Mesendoderm (in vitro differentiated cells): Measurements from ENCODE around the gene ZNF691.
A peak's percentile ranks its signal among the peaks of the same experiment; 100 is the strongest.
"Not testable (repeated sequence)": the region's sequence is repeated elsewhere in the genome, so short reads cannot be mapped to it uniquely, and the experiment has no call there.

Experiments
- DNase-seq: peaks from one replicate; pipeline ENCODE4 v3.0.0; 2013
- H2AK5ac ChIP-seq: 2 replicates; pipeline ENCODE4 v1.6.1; 2013; ENCODE audit warnings: low read length, inconsistent platforms
- H2BK120ac ChIP-seq: 2 replicates; pipeline ENCODE4 v1.6.1; 2013; ENCODE audit warnings: low read depth, mild to moderate bottlenecking, low read length, moderate library complexity, mixed read lengths
- H2BK15ac ChIP-seq: replicated peaks from 2 replicates; pipeline ENCODE4 v1.6.1; 2013; ENCODE audit warnings: low read depth, mild to moderate bottlenecking, moderate library complexity
- H2BK5ac ChIP-seq: 2 replicates; pipeline ENCODE4 v1.6.1; 2013; ENCODE audit warnings: low read length, inconsistent platforms
- H3K18ac ChIP-seq: 2 replicates; pipeline ENCODE4 v1.6.1; 2013; ENCODE audit warnings: mild to moderate bottlenecking, low read length, mixed read lengths
- H3K23ac ChIP-seq: one replicate; pipeline ENCODE4 v1.6.1; 2013; ENCODE audit warnings: low read length
- H3K27ac ChIP-seq: 2 replicates; pipeline ENCODE4 v1.5.1; 2013; ENCODE audit warnings: low read depth, mild to moderate bottlenecking, inconsistent platforms, low read length, moderate library complexity
- H3K27me3 ChIP-seq: 2 replicates; pipeline ENCODE4 v1.6.1; 2013; ENCODE audit warnings: low read length, control low read depth, mild to moderate bottlenecking, inconsistent platforms; ENCODE audit not compliant: insufficient read depth, poor library complexity
- H3K36me3 ChIP-seq: 2 replicates; pipeline ENCODE4 v1.6.1; 2013; ENCODE audit warnings: low read length, inconsistent platforms; ENCODE audit not compliant: control insufficient read depth, insufficient read depth
- H3K4ac ChIP-seq: one replicate; pipeline ENCODE4 v1.6.1; 2013; ENCODE audit warnings: low read depth, mild to moderate bottlenecking, low read length, moderate library complexity
- H3K4me1 ChIP-seq: 2 replicates; pipeline ENCODE4 v1.6.1; 2013; ENCODE audit warnings: low read depth, low read length, inconsistent platforms; ENCODE audit not compliant: control insufficient read depth
- H3K4me2 ChIP-seq: 2 replicates; pipeline ENCODE4 v1.6.1; 2013; ENCODE audit warnings: low read length
- H3K4me3 ChIP-seq: 2 replicates; pipeline ENCODE4 v1.5.1; 2013; ENCODE audit warnings: mild to moderate bottlenecking, low read length
- H3K56ac ChIP-seq: one replicate; pipeline ENCODE4 v1.6.1; 2013; ENCODE audit warnings: low read length
- H3K79me1 ChIP-seq: 2 replicates; pipeline ENCODE4 v1.6.1; 2013; ENCODE audit warnings: low read length, inconsistent platforms
- H3K79me2 ChIP-seq: 2 replicates; pipeline ENCODE4 v1.6.1; 2013; ENCODE audit warnings: mild to moderate bottlenecking, low read length; ENCODE audit not compliant: control insufficient read depth, insufficient read depth
- H3K9ac ChIP-seq: 2 replicates; pipeline ENCODE4 v1.6.1; 2013; ENCODE audit warnings: low read length, inconsistent platforms
- H4K5ac ChIP-seq: one replicate; pipeline ENCODE4 v1.6.1; 2013; ENCODE audit warnings: low read length
- H4K8ac ChIP-seq: one replicate; pipeline ENCODE4 v1.6.1; 2013; ENCODE audit warnings: low read depth, mild to moderate bottlenecking, control low read depth, low read length, moderate library complexity
- WGBS: extraction: QIAGEN DNeasy Blood & Tissue Kit; methylation state at CpG from one replicate; pipeline ENCODE4 v1.1.7; 2013; ENCODE audit warnings: low lambda C conversion rate, missing lambda C conversion rate; ENCODE audit not compliant: insufficient coverage; ENCODE audit errors: extremely low coverage; 5-methylcytosine and 5-hydroxymethylcytosine counted together

Gene ZNF691

DNA sequence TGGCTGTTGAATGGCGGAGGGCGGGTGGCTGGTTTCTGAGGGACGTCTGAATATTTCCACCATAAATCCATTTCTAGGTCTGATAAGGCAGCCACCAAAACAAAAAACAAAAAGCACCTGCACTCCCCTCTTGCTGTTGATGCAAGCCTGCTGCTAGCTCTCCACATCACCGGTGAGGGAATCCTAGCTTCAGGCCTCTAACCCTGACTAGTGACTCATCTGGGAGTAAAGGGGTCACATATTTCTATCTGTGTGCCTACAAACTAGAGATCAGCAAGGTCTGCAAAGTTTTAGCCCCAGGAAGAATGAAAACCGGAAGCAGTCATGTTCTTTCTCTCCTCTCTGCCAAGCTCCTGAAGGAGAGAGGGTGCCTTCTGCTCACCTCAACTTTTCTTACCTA is 39.8 kb upstream of the ZNF691 start:
- no peaks in the 10 kb centered on the region for H3K4me1 ChIP-seq
- no peaks in the 10 kb centered on the region for H3K27me3 ChIP-seq
- H3K4ac ChIP-seq = no peak overlapping the region
- no peak overlapping the region for H3K9ac ChIP-seq
- H2BK15ac ChIP-seq = no peak overlapping the region
- no peak overlapping the region for H4K5ac ChIP-seq
- no peak overlapping the region for H2AK5ac ChIP-seq
- H3K79me2 ChIP-seq = no peaks in the 10 kb centered on the region
- no peaks in the 10 kb centered on the region for H3K79me1 ChIP-seq
- H3K36me3 ChIP-seq = no peaks in the 10 kb centered on the region
- no peak overlapping the region for H3K4me2 ChIP-seq
- no peak overlapping the region for H3K27ac ChIP-seq
- H3K56ac ChIP-seq = no peak overlapping the region
- H2BK120ac ChIP-seq = no peak overlapping the region
- no peak overlapping the region for H2BK5ac ChIP-seq
- no CpG with 5 or more reads among the region's 5 CpGs for WGBS
- H4K8ac ChIP-seq = no peak overlapping the region
- H3K18ac ChIP-seq = no peak overlapping the region
- DNase-seq = no peak
- H3K23ac ChIP-seq = no peak overlapping the region
- H3K4me3 ChIP-seq = no peak overlapping the region

DNA sequence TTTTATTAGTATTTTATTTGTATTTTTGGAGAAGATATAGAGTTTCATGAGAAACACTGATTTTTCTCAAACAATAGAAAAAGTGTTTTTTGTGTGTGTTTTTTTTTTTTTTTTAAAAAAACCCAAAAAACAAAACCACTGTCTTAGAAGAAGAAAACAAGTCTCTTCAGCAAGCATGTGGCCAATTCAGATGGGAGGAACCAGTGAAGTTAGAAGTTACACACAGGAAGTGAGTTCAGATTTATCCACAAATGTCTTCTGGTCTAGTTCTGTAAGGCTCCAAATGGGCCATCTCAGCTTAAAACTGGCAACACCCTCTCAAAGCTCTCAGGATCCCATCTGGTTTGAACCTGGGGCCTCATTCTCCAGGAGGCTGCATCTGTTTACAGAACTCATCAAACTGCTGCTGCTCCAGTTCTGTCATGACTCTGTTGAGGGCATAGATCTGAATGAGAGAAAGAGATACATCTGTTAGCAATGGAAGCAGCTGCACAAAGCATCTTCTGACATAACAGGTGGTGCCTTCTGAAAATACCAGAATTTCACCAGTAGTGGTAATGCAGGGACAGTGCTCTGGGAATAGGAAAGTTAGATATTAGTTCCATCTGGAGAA is 39.3 kb upstream of the ZNF691 start:
- H4K5ac ChIP-seq = no peak overlapping the region
- H3K4ac ChIP-seq = no peak overlapping the region
- H3K4me2 ChIP-seq = no peak overlapping the region
- H3K36me3 ChIP-seq = no peaks in the 10 kb centered on the region
- no peaks in the 10 kb centered on the region for H3K27me3 ChIP-seq
- no peak overlapping the region for H3K9ac ChIP-seq
- no peak overlapping the region for H3K27ac ChIP-seq
- no peak for DNase-seq
- no peak overlapping the region for H2BK5ac ChIP-seq
- no peaks in the 10 kb centered on the region for H3K79me2 ChIP-seq
- no peak overlapping the region for H3K4me3 ChIP-seq
- no peak overlapping the region for H2BK15ac ChIP-seq
- no peak overlapping the region for H4K8ac ChIP-seq
- H2AK5ac ChIP-seq = no peak overlapping the region
- H3K56ac ChIP-seq = no peak overlapping the region
- no peaks in the 10 kb centered on the region for H3K4me1 ChIP-seq
- no peak overlapping the region for H2BK120ac ChIP-seq
- H3K18ac ChIP-seq = no peak overlapping the region
- H3K23ac ChIP-seq = no peak overlapping the region
- H3K79me1 ChIP-seq = no peaks in the 10 kb centered on the region

DNA sequence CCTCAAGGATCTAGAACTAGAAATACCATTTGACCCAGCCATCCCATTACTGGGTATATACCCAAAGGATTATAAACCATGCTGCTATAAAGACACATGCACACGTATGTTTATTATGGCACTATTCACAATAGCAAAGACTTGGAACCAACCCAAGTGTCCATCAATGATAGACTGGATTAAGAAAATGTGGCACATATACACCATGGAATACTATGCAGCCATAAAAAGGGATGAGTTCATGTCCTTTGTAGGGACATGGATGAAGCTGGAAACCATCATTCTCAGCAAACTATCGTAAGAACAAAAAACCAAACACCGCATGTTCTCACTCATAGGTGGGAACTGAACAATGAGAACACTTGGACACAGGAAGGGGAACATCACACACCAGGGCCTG is 31.6 kb upstream of the ZNF691 start:
- H4K8ac ChIP-seq, H2AK5ac ChIP-seq, H3K18ac ChIP-seq, H3K4me2 ChIP-seq, H3K79me2 ChIP-seq, H3K4ac ChIP-seq, H3K36me3 ChIP-seq, H2BK15ac ChIP-seq, H2BK120ac ChIP-seq, H2BK5ac ChIP-seq, H3K4me1 ChIP-seq, H3K4me3 ChIP-seq, H4K5ac ChIP-seq, H3K27ac ChIP-seq, DNase-seq, H3K23ac ChIP-seq, H3K79me1 ChIP-seq, H3K9ac ChIP-seq, H3K27me3 ChIP-seq, H3K56ac ChIP-seq: not testable (repeated sequence)
- no CpG with 5 or more reads among the region's 3 CpGs for WGBS

DNA sequence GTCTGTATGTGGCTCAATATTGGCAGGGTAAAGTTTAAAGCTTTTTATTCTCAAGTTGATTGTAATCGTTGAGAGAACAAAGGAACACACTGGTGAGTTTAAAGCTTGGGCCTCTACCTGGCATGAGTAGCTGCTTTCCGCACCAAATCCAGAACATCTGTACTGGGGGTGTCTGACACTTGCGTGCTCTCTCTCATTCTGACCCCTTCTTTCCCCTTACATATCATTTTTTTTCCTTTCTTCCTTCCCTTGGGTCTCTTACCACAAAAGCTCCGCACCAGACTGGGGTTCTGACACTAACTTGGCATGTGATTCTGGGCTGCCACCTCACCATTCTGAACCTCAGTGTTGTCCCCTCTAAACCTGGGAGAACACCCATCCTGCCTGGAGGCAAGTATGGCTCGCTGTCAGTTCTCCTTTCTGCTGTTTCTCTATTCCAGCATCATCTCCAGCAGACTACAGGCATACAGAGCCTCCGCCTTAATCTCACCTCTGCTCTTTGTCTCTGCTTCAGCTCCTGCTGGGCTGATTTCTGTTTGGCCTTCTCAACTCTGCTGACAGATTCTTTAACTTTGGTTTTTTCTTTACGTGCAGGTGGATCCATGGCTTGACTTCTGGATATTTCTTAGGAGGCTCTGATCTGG is 30.4 kb upstream of the ZNF691 start:
- peaks cover 3% of the 10 kb centered on the region for H3K4me1 ChIP-seq
- H3K27ac ChIP-seq = no peak overlapping the region
- H3K79me1 ChIP-seq = peaks cover 2% of the 10 kb centered on the region
- no peak overlapping the region for H2BK5ac ChIP-seq
- H3K56ac ChIP-seq = peak overlapping the region; percentile 98
- no peaks in the 10 kb centered on the region for H3K27me3 ChIP-seq
- WGBS = no CpG with 5 or more reads among the region's 7 CpGs
- peak; percentile 70 for DNase-seq
- H2AK5ac ChIP-seq = peak overlapping the region; percentile 85
- no peak overlapping the region for H4K5ac ChIP-seq
- H4K8ac ChIP-seq = no peak overlapping the region
- peak overlapping the region; percentile 34 for H3K18ac ChIP-seq
- H3K4me3 ChIP-seq = peak overlapping the region; percentile 91
- H3K9ac ChIP-seq = peak overlapping the region; percentile 89
- H3K23ac ChIP-seq = no peak overlapping the region
- H3K4ac ChIP-seq = no peak overlapping the region
- peak overlapping the region; percentile 57 for H3K4me2 ChIP-seq
- no peak overlapping the region for H2BK120ac ChIP-seq
- no peaks in the 10 kb centered on the region for H3K36me3 ChIP-seq
- H3K79me2 ChIP-seq = no peaks in the 10 kb centered on the region
- H2BK15ac ChIP-seq = no peak overlapping the region

- H3K4ac ChIP-seq = peak within 1 kb of the TSS; percentile 73
- H2BK5ac ChIP-seq = peak within 1 kb of the TSS; percentile 94
- H3K36me3 ChIP-seq = no peaks in the 10 kb centered on the region
- peaks cover 2% of the 10 kb centered on the region for H3K79me1 ChIP-seq
- H2BK15ac ChIP-seq = no peak within 1 kb of the TSS
- peak within 1 kb of the TSS; percentile 71 for H3K23ac ChIP-seq
- peak within 1 kb of the TSS; percentile 72 for H3K4me2 ChIP-seq
- H2AK5ac ChIP-seq = peak within 1 kb of the TSS; percentile 85
- H4K5ac ChIP-seq = no peak within 1 kb of the TSS
- no peak within 1 kb of the TSS for H2BK120ac ChIP-seq
- no peaks in the 10 kb centered on the region for H3K27me3 ChIP-seq
- DNase-seq = peak; percentile 91
- peak within 1 kb of the TSS; percentile 72 for H3K18ac ChIP-seq
- H4K8ac ChIP-seq = no peak within 1 kb of the TSS
- H3K56ac ChIP-seq = peak within 1 kb of the TSS; percentile 98
- H3K79me2 ChIP-seq = no peaks in the 10 kb centered on the region
- H3K4me1 ChIP-seq = peaks cover 3% of the 10 kb centered on the region
- no CpG with 5 or more reads among the region's 66 CpGs for WGBS
- H3K27ac ChIP-seq = peak within 1 kb of the TSS; percentile 99
- H3K9ac ChIP-seq = peak within 1 kb of the TSS; percentile 91
- peak within 1 kb of the TSS; percentile 91 for H3K4me3 ChIP-seq
These were observed 29.6 kb upstream of the ZNF691 start, which contains the start of the genes ERMAP and SVBP for GRCh38 chr1:42816585-42817439. ERMAP (plus strand) TSS chr1:42817122; CDS start chr1:42830449, 13,327 bp downstream. SVBP (minus strand) TSS chr1:42817397; CDS start chr1:42816544, 853 bp downstream.
